Islet of Langerhans (tissue), 1 donor: Measurements from ENCODE around the gene JAKMIP2.

Experiments
- FAIRE-seq: peaks from one replicate; lab custom pipeline; 2011; peaks lifted over from hg19 to GRCh38; lab: Jason Lieb, UNC

JAKMIP2 gene

DNA sequence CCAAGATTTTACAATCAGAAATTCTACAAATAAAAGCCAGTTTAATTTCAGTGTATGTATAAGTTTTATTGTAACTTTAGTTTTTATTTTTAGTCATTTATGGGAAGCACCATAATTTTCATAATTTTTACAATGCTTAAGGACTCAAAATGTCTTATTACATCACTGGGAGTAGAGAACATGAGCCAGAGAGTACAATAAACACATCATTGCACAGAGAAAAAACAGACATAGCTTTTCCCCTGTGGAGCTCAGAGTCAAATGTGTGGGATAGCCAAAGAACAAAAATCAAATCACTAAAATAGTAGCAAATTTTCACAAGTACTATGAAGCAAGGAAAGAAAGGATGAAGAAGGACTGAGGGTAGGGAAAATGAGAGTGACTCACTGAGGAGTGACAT lies 5.5 kb upstream of the JAKMIP2 start:
- FAIRE-seq = no peak

DNA sequence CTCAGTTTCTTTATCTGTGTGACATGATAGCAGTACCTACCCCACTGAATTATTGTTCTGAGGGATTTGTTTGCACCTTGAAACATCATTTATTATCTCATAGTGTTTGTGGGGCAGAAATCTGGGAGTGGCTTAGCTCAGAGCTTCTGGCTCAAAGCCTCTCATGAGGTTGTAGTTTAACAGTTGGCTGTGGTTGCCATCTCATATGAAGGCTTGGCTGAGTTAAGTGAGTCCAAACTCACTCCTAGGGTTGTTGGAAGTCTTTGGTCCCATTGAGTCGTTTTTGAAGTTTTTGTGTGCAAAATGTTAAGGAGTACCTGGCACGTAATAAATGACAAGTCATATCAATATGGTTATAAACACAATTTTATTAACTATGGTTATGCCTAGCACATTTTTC lies 3.6 kb upstream of the JAKMIP2 start:
- no peak for FAIRE-seq

DNA sequence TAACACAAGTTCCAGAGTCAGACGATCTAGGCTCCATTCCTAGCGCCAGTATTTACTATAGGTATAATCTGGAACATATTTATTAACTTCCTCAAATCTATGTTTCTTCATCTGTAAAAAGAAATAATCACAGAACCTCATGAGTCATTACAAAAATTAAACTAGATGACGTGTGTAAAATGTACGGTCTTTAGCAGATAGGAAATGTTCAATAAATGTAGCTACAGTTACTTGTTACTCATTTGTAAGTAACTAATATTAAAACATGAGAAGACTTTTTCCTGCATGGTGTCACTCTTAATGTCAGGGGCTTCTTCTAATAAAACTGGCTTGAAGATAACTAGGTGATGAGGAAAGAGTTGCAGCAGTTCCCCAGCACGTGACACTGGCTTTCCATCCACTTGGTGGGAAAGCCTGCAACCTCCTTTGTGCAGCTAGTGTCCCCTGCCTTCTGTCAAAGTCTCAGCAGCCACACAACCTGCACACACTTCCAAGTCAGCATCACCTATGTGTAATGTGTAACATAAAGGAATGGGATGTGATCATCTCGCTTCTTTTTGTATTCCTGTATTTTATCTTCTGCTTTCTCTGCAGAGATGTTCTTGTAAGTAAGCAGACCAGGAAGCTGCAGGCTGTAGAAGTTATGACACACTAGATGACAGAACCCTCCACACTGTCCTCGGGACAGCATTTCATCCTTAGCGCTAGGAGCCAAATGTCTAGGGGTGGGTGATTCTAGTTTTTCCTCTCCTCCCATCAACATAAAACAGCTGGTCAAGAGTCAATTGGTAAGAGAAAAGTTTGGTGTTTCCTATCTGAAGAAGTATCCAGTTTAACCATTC lies 1.8 kb upstream of the JAKMIP2 start:
- peak; percentile 75 for FAIRE-seq

DNA sequence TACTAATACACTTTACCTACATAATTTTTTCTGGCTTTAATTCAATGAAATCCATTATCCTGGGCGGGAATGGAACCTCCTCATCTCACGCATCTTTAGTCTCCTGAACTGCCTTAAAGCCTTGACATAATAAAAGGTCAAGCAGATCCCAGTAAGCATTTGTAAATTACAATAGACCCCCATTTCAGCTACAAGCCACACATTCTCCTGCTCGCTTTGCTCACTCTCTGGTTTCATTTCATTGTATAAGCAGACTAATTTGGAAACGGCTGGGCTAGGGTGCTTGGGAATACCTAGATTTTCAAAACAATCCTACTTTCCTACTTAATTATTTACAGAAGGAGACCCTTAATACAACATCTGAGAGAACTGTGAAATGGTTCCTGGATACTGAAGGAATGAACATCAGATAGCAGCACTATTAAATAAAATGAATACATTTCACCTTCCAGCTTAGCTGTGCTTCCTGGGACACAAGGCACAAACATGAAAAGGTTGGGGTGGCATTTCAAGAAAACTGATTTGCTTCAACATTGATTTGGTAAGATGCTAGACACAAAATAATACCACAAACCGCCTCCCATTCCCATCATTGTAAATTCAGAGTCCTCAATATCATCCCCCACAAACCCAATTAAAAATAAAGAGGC lies 1.5 kb downstream of the JAKMIP2 start:
- FAIRE-seq = no peak

DNA sequence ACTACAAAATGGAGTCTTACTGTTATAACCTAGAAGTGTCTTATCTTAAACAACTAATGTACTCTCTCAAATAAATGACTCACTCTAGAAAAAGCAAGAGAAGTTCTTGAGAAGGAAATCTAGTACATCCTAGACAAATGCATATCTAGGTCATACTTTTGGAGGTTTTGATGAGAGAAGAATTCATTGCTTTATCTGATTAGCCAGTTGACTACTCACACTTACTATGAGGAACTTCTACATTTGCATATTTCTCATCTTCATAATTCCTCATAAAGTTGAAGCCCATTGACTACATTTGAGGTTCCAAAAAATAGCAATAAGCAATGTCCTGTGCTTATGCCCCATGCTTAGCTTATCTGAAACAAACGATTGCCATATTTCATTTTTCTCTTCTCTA lies 2.8 kb downstream of the JAKMIP2 start:
- peak; percentile 9 for FAIRE-seq

DNA sequence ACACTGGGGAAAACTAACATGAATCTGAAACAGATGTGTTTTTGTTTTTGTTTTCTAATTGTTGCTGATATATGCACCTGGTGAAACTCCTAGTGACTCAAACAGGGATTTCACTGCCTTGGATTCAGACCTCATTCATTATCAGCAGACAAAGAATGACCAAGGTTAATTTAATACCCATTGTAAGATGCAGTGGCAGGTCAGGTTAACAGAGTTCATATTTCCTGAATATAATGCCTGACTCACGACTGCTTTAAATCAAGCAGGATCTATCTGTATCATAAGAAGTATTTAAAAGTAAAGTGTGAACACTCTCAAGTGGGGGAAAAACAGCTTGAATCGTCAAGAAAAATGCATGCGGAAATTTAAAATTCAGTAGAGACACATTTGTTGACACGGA lies 5.5 kb downstream of the JAKMIP2 start:
- FAIRE-seq = no peak

DNA sequence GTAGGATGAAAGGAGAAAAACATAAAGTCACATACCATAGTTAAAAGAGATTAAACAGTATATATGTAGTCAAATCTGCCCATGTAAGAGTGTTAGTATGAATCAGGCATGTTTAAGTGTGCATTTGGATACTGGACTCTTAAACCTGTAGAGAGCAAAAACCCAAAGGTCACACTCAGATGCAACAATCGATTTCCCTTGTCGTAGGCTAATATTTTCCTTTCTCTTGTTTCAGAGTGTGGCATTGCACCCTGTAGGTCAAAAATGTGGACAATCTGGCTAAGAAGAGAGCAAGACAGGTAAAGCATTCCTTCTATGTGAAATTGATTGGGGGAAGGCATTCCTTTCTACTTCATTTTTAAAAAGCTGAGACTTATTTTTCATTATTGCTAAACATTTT lies 8.9 kb downstream of the JAKMIP2 start:
- FAIRE-seq = no peak

DNA sequence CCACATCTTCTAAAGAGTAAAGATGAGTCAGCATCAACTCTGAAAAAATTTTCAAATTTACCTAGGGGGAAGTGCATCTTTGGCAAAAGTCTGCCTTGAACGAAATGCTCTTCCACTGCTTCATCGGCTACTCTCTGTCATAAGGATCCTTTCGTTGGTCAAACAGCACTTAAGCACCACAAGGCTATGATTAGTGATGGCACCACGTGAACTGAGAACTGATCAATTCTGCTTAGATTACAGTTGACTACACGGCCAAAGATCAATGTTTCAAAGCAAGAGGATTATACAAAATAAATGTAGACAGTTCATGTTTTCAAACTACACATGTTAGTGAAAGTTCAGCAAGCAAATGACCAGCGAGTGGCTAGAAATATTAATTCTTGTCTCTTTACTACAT lies 9.4 kb downstream of the JAKMIP2 start:
- no peak for FAIRE-seq

DNA sequence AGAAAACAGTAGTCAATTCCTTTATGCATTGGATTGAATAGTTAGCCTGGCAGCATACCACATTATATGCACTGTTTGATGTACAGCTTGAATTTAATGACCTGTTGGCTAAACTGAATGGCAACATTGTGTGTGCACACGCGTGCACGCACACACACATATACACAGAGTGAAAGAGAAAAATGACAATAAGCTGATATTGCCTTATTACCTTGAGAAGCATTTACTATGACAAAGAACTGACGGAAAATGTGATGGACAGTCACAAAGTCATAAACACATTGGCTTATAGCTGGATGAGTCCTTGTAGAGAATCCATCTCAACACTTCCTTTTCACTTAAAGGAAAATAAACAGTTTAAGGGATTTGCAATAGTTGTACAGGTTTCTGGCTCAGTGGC lies 15.5 kb downstream of the JAKMIP2 start:
- no peak for FAIRE-seq

DNA sequence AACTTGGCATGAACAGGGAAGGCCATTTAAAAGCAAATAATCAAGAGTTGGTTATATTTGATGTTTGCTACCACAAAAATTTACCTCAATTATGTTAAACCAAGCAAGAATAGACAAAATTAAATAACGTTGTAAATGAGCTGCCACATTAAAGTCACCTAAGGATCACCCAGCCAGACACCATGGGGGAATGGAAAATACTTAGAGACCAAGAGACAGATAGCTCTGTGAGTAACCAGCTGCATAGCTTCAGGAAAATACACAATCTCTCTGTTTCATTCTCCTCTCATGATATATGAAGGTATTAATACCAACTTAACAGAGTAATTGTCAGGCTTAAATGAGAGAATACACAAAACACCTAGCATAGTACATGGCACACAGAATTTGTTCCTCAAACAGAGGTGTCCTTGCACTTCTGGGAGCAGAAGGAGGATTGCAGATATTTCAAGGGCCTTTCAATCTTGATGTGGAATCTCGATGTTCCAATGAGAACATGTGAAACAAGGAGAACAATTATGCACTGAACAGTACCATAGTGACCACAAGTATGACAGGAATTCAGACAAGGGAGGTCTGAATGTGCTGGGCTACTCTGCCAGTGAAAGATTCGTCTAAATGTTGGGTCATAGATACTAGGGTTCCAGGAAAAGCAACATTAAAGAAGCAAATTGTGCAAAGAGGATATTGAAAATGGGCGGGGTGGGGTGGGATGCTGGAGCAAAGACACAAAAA lies 18.6 kb downstream of the JAKMIP2 start:
- FAIRE-seq = no peak

DNA sequence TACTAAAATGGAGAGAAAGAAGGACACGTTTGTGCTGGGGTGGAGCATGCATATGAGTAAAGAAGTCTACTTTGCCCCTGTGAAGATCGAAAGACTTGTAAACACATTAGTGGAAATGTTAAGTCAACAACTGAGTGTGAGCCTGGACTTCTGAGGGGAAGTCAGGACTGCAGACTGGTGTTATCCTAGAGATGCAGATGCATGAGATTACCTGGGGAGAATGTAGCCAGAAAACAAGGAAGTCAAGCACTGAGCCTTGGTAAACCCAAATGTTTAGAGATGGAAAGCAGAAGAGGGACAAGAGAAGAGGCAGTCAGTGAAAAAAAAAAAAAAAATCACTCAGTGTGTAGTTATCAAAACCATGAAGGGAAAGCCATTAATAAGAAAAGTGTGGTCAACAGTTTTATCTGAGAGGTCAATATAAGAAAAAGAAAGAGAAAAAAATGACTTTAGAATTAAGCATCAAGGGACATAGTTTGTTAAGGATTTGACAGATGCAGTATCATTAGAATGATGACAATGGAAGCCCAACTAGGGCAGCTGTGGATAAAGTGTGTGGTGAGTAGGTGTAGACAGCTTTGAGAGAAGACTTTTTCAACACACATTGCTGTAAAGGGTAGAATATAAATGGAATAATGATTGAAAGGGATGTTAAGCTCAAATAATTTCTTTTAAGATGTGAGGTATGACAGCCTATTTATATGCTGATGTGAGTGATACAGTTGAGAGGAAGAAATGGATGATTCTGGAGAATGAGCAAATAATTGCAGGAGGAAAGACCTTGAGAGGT lies 22.2 kb downstream of the JAKMIP2 start:
- peak; percentile 53 for FAIRE-seq

DNA sequence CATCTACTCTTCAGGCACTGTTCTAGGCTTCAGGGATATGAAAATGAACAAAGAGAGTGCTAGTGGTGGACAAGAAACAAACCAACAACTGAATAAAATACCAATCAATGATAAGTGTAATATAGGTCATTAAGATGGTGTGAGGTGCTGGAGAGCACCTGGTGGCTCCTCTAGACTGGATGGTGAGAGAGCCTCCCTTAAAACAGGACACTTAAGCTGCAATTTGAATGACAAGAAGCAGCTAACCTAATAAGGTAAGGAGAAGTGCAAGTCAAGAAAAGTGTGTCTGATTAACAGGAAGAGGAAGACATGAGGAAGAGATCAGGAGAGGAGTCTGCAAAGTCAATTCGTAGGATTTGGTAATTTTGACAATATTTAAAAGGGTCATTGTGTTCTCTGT lies 23.1 kb downstream of the JAKMIP2 start:
- FAIRE-seq = no peak

DNA sequence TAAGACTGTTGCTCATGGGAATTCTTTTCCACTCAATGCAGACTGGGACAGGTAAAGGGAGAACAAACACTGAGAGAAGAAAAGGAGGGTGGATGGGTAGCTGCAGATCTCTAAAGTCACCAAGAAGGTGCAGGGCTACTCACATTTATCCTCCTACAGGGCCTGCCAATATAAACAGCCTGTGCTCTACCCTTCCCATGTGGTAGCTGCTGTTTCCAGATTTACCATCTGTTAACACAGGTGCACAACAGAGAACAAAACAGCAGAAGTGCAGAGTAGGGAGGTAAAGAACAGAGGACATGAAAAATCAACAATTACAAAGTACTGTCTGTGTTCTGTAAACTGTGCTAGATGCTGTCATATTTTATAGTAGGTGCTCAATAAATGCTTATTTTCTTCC lies 26.0 kb downstream of the JAKMIP2 start:
- peak; percentile 73 for FAIRE-seq

DNA sequence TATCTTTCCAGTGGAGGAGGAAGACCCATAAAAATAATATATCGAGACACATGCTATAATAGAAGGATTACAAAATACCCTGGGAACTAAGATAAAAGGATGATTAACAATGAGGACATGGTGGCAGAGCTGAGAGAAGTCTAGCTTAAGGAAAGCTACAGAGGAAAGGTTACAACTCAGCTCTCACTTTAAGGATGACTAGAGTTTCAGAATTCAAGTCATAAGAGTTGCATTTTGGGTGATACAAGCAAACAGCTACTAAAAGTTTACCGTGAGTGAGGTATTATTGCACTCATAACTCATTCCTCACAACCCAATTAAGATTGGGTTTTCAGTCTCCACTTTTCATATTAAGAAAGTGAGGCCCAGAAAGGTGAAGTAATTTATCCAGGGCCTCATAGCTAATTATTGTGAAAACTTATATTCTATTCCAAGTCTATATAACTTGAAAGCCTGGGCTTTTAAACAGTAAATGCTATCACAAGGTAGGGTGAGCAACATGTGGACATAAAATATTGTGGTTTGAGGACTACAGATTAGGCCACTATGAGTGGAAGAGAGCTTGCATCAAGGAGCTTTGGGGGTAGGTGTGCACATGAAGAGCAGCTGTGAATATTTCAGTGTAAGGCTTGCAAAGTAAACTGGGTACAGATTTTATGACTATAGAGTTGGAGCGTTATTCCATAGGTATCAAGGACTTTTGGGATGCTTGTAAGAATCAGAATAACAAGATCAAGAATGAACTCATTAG lies 28.0 kb downstream of the JAKMIP2 start:
- no peak for FAIRE-seq

DNA sequence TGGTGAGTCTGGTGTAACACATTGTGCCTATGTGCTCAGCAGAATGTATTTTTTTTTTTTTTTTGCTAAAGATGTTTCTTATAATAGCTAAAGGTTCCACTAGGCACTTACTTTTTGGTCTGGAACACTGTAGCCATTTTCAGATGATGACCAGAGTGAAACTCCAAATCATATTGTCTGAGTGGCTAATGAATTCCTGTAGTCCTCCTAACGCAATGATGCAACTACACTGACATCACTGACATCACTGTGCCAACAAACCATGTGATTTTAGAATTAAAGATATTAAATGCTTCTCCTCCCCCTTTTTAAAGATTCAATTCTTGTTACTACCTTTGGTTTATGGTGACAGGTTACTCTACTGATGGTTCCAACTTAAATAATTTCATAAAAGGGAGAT lies 28.8 kb downstream of the JAKMIP2 start:
- no peak for FAIRE-seq

DNA sequence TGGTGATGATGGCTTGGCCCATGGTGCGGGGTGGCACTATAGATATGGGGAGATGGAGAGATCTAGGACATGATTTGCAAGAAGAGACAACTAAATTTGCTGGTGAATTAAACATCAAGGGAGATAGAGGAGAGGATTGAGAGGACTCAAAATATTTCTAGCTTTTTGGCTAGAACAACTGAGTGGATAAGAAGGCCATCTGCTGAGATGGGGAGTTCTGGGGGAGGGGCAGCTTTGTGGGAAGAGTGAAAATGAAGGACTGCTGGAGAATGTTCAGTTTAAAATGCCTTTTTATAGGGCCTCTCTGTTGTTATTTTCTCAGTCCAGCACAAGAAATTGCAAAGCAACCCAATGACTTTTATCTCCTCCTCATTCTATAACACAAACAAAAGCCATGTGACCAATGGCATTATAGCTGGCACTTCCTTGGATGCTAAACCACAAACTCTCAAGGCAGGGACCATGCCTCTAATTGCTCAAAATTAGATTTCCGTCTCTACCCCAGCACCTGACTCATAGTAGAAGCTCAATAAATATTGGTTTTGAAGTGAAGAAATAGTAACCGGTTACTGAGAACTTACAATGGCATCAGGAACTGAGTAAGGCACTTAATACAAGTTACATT lies 29.8 kb downstream of the JAKMIP2 start:
- no peak for FAIRE-seq

DNA sequence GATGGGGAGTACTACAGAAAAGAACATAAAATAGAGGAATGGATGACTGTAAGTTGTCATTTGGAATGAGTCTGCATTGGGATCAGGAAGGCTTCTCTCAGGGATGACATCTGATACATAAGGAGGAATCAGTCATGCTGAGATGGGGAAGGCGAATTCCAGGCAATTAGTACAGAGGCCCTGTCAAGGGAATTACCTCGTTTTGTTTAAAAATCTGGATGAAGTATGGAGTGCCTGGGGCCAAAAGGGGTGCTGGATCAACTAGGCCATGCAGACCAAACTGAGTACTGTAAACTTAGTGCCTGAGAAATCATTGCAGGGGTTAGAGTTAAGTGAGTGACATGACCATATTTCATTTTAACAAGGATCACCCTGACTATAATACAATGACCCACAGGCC lies 30.5 kb downstream of the JAKMIP2 start:
- no peak for FAIRE-seq

DNA sequence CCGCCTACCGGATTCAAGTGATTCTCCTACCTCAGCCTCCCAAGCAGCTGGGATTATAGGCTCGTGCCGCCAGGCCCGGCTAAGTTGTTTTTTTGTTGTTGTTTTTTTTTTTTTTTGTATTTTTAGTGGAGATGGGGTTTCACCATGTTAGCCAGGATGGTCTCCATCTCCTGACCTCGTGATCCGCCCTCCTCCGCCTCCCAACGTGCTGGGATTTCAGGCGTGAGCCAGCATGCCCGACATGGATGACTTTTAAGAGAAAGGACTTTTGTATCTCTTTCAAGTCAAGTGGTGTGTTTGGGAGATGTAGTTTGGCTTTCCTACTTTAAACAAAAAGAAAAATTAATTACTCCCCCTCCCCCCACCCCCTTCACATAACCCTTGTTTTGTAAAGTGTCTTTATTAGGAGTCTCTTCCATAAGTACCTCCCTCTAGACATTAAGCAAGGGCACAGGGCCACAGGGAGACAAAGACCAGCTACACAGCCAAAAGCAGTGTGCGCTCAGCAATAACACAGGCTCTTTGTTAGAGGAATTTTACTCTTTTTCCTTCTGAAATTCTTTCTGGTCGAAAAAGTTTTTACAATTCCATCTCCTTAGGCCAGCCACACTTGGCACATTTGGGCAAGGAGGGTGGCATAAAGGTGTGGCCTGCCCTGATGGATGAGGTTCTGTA lies 31.2 kb downstream of the JAKMIP2 start:
- no peak for FAIRE-seq

DNA sequence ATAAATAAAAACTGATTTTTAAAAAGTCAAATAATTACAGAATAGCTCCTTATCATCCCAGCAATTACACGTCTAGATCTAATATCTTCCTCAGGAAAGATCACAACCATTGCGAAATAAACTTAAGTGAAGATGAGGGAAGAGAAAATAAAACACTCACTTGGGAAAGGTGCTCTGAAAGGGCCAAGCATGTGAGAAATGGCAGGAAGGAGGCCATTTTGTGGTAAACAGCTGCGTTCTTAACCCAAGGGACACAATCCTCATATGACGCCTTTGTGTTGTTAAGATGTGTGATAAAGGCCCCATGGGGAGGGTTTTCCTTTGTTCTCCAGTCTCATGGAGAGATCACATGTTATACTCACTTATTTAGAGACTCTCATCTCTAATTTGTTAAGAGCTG lies 32.5 kb downstream of the JAKMIP2 start:
- FAIRE-seq = no peak

DNA sequence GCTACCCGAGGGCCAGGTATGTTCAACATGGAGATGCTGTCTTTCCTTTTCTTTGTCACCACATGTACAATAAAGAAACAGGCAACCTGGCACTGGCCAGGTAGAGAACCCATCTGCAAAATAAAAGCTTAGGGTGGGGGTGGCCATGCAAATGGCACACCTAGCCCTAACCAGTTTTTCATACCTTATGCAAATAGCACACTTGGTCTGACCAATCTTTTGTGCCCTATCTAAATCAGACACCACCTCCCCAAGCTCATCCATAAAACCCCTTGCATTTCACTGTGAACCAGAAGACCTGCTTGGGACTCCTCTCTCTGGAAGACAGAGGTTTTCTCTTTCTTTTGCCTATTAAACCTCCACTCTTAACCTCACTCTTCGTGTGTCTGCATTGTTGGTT lies 33.9 kb downstream of the JAKMIP2 start:
- FAIRE-seq = no peak

DNA sequence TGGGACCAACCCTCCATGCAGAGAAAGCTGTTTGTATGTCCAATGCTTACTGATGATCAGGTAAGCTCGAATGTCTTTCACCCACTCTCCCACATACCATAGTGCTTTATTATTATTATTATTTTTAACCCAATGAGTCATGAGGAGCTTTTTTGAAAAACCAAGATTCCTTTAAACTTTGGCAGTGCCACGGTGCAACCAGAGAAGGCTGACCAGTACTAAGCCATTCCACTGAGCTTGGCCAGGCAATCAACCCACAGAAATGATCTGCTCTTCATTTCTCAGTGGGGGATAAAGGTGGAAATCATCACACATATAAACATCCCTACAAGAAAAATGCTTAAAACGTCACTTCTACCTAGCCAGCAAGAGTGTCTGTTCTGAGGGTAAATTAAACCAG lies 35.5 kb downstream of the JAKMIP2 start:
- FAIRE-seq = no peak
